ENCODE data around the gene CHST15.
"Not testable (repeated sequence)": the region's sequence is repeated elsewhere in the genome, so short reads cannot be mapped to it uniquely, and the experiment has no call there.

The CHST15 gene

GRCh38 chr10:124037784-124038183 is 55.6 kb downstream of the CHST15 start:
- TF ChIP-seq CTCF (IDR thresholded peaks at IDR 0.05; ENCODE audit: borderline replicate concordance, insufficient read depth, low read depth, low read length) = no peak
- H3K4me3 ChIP-seq (ENCODE audit: low read depth, low read length) = no peak overlapping the region

- no peak for TF ChIP-seq CTCF (IDR thresholded peaks at IDR 0.05; ENCODE audit: borderline replicate concordance, insufficient read depth, low read depth, low read length)
- H3K4me3 ChIP-seq (ENCODE audit: low read depth, low read length) = no peak overlapping the region
These were observed 56.1 kb downstream of the CHST15 start for GRCh38 chr10:124037286-124037685.

GRCh38 chr10:124036746-124037145 is 56.7 kb downstream of the CHST15 start:
- H3K4me3 ChIP-seq (ENCODE audit: low read depth, low read length) = no peak overlapping the region
- TF ChIP-seq CTCF (IDR thresholded peaks at IDR 0.05; ENCODE audit: borderline replicate concordance, insufficient read depth, low read depth, low read length) = no peak

- H3K4me3 ChIP-seq (ENCODE audit: low read depth, low read length) = no peak overlapping the region
- no peak for TF ChIP-seq CTCF (IDR thresholded peaks at IDR 0.05; ENCODE audit: borderline replicate concordance, insufficient read depth, low read depth, low read length)
These were observed 57.4 kb downstream of the CHST15 start for GRCh38 chr10:124035928-124036558.

- no peak for TF ChIP-seq CTCF (IDR thresholded peaks at IDR 0.05; ENCODE audit: borderline replicate concordance, insufficient read depth, low read depth, low read length)
- H3K4me3 ChIP-seq (ENCODE audit: low read depth, low read length) = no peak overlapping the region
These were observed 58.0 kb downstream of the CHST15 start for GRCh38 chr10:124035306-124035927.

GRCh38 chr10:124034576-124035305 is 58.7 kb downstream of the CHST15 start:
- not testable (repeated sequence) for H3K4me3 ChIP-seq (ENCODE audit: low read depth, low read length)

GRCh38 chr10:124033887-124034218 is 59.5 kb downstream of the CHST15 start:
- no peak for TF ChIP-seq CTCF (IDR thresholded peaks at IDR 0.05; ENCODE audit: borderline replicate concordance, insufficient read depth, low read depth, low read length)
- H3K4me3 ChIP-seq (ENCODE audit: low read depth, low read length) = no peak overlapping the region

All from GM12875 (cell line).